Calu3 (cell line): ENCODE results near the gene FGF1. TPM values are rescaled to one million over a fixed set of nuclear protein-coding genes. Genes with fewer than 3 reads are reported as not detected.

Source experiments
- BruUV-seq: library from RNA; stranded (reverse); fragments of 400-500 nt; replicated peaks from 2 replicates; lab custom pipeline; 2021; lab: Mats Ljungman, UMichigan
- CTCF ChIA-PET: fragments of 300-600 bp; sonication (Branson Sonifier 250); formaldehyde crosslinking; loops from one replicate; lab custom pipeline; 2022; ENCODE audit warnings: antibody characterized with exemption; lab: Charles Lee
- DNase-seq: peaks from one replicate; pipeline ENCODE4 v3.0.0; 2022
- H3K27ac Mint-ChIP-seq: one replicate; pipeline ENCODE4 v1.8.0; 2022; ENCODE audit warnings: mixed read lengths; ENCODE audit not compliant: unreplicated experiment
- H3K27me3 Mint-ChIP-seq: one replicate; pipeline ENCODE4 v1.8.0; 2022; ENCODE audit warnings: mixed read lengths; ENCODE audit not compliant: unreplicated experiment
- H3K36me3 Mint-ChIP-seq: one replicate; pipeline ENCODE4 v1.8.0; 2022; ENCODE audit warnings: mild to moderate bottlenecking, moderate library complexity, mixed read lengths; ENCODE audit not compliant: insufficient read depth, unreplicated experiment
- H3K4me1 Mint-ChIP-seq: one replicate; pipeline ENCODE4 v1.8.0; 2022; ENCODE audit warnings: mild to moderate bottlenecking, low read depth, mixed read lengths; ENCODE audit not compliant: unreplicated experiment
- H3K4me3 Mint-ChIP-seq: one replicate; pipeline ENCODE4 v1.8.0; 2022; ENCODE audit warnings: mild to moderate bottlenecking, low read depth, moderate library complexity, mixed read lengths; ENCODE audit not compliant: unreplicated experiment
- H3K9me3 Mint-ChIP-seq: one replicate; pipeline ENCODE4 v1.8.0; 2022; ENCODE audit warnings: low read depth, mixed read lengths; ENCODE audit not compliant: unreplicated experiment
- intact Hi-C: fragments of 100-400 bp; cut with micrococcal nuclease; formaldehyde crosslinking; loops from one replicate; pipeline ENCODE4 v1.10.0; 2022; ENCODE audit not compliant: unreplicated experiment
- total RNA-seq: library from RNA; stranded (reverse); gene quantifications from 2 replicates; pipeline ENCODE4 v1.2.3, GENCODE V29; 2022
- TF ChIP-seq, protein P1 (sequence below): fragments of 200-600 bp; IDR thresholded peaks from one replicate; pipeline ENCODE4 v1.8.0; 2022; ENCODE audit warnings: antibody characterized with exemption; ENCODE audit not compliant: unreplicated experiment

The FGF1 gene
- total RNA-seq, 1 experiment from 2014 or later, result not detected

DNA sequence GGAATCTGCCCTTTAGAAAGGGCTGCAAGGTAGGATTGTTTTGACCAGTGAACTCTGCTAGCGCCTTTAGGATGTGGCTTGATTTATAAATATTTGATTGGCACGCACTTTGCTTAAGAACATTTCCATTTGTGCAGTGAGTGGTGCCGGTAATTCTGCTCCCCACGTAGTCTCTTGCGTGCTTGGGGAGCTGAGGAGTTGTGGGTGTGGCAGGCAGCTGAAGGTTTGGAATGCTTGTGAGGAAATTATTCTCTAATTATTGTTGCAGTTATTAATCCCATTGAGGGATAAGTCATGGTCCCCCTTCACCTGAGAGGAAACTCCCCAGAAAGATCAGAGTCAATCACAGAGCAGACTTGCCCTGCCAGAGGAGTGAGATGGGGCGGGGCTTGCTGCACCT, 76.7 kb downstream of the FGF1 start:
- CTCF ChIA-PET, result interaction anchor here (0.7 to 2.4 kb wide), 3 partner anchors 36 to 104 kb away, joined by 5 to 8 read pairs (median 6); no protein-coding TSS in a partner anchor
- no peak overlapping the region for H3K4me3 Mint-ChIP-seq
- peaks cover 16% of the 10 kb centered on the region for H3K4me1 Mint-ChIP-seq
- intact Hi-C loops, result no loop called here
- H3K27ac Mint-ChIP-seq, result no peak overlapping the region
- H3K27me3 Mint-ChIP-seq, result peaks cover 38% of the 10 kb centered on the region
- no peaks in the 10 kb centered on the region for H3K36me3 Mint-ChIP-seq
- BruUV-seq, result no TSS peak
- TF ChIP-seq, protein P1, sequence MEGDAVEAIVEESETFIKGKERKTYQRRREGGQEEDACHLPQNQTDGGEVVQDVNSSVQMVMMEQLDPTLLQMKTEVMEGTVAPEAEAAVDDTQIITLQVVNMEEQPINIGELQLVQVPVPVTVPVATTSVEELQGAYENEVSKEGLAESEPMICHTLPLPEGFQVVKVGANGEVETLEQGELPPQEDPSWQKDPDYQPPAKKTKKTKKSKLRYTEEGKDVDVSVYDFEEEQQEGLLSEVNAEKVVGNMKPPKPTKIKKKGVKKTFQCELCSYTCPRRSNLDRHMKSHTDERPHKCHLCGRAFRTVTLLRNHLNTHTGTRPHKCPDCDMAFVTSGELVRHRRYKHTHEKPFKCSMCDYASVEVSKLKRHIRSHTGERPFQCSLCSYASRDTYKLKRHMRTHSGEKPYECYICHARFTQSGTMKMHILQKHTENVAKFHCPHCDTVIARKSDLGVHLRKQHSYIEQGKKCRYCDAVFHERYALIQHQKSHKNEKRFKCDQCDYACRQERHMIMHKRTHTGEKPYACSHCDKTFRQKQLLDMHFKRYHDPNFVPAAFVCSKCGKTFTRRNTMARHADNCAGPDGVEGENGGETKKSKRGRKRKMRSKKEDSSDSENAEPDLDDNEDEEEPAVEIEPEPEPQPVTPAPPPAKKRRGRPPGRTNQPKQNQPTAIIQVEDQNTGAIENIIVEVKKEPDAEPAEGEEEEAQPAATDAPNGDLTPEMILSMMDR, result no peak
- H3K9me3 Mint-ChIP-seq, result no peaks in the 10 kb centered on the region
- DNase-seq, result peak; percentile 37

DNA sequence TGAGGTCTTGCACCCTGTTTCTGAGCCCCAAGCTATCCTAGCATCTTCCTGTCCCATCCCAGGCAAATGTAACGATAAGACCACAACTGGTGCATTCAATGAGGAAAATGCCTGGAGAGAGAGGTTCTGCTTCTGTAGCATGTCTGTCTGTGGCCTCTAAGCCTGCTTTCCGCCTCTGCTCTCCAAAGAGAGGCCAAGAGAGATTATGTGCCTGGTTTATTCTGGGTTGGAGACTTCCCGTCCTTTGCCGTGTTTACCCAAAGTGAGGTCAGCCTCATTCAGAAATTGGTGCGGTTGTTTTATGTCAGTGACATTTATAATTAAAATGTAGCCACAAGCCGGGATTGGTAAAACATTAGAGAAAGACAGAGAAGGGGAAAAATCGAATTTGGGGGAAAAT, 77.8 kb downstream of the FGF1 start:
- CTCF ChIA-PET, result no interaction called here
- Mint-ChIP-seq H3K4me3 (no peak overlapping the region), H3K36me3 (no peaks in the 10 kb centered on the region), H3K9me3 (no peaks in the 10 kb centered on the region), H3K27me3 (peaks cover 28% of the 10 kb centered on the region), H3K27ac (no peak overlapping the region), H3K4me1 (peaks cover 21% of the 10 kb centered on the region)
- no peak for DNase-seq
- intact Hi-C loops, result no loop called here
- TF ChIP-seq, protein P1, result no peak
- BruUV-seq, result no TSS peak

DNA sequence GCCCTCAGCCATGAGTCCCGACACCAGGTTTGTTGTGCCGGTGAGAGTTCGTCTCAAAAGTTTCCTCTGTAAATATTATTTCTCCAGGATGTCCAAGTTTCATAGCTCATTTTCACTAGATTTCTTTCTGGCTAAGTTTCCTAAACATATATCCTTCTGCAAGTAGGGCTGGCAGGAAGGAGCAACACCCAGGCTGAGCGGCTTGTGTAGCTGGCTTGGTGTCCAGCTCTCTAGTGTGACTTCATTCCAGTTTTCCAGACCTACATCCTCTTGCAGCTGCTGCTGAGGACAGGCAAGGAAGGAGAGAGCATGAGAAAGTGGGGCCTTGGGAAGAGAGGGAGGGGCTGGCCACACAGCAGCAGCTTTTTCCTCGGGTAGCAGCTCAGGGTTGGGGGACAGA, 80.3 kb downstream of the FGF1 start:
- no peak for DNase-seq
- CTCF ChIA-PET, result interaction anchor here (0.7 kb wide), 1 partner anchor 78 kb away, joined by 3 read pairs; no protein-coding TSS in a partner anchor
- H3K27ac Mint-ChIP-seq, result no peak overlapping the region

DNA sequence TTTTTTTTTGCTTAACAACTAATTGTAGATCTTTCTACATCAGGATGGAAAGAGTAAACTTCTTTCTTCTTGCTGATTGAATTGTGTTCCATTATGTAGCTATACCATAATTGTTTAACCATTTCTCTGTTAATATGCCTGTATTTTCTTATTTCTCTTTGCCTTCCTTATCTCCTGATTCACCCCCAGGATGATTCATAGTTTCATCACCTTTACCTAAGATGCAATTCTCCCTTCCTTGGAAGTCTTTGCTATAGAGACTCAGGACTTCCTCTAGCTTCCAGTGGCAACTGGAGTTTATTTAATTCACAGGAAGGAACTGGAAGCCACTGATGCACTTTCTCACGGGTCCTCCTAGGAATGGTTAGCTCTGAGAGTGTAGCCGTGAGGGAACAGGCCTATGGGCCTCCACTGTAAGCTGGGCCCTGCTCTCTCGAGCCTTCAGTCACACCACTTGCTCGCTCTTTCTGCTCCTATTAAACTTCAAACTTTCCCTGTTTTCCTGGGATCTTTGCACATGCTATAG, 83.1 kb downstream of the FGF1 start:
- Mint-ChIP-seq H3K9me3 (no peaks in the 10 kb centered on the region), H3K27ac (no peak overlapping the region), H3K27me3 (no peaks in the 10 kb centered on the region), H3K4me1 (peaks cover 42% of the 10 kb centered on the region), H3K4me3 (no peak overlapping the region), H3K36me3 (no peaks in the 10 kb centered on the region)
- DNase-seq, result no peak
- no TSS peak for BruUV-seq
- intact Hi-C loops, result no loop called here
- TF ChIP-seq, protein P1, result no peak
- CTCF ChIA-PET, result no interaction called here

More for the DNA sequence above, 80.3 kb downstream of the FGF1 start:
- Mint-ChIP-seq H3K9me3 (no peaks in the 10 kb centered on the region), H3K36me3 (no peaks in the 10 kb centered on the region), H3K27me3 (peaks cover 3% of the 10 kb centered on the region), H3K4me3 (no peak overlapping the region), H3K4me1 (peaks cover 37% of the 10 kb centered on the region)
- TF ChIP-seq, protein P1, result no peak
- no TSS peak for BruUV-seq
- intact Hi-C loops, result no loop called here
